Endothelial cell of umbilical vein (primary cell): ENCODE results near the gene BTG2. TPM values are rescaled to one million over a fixed set of nuclear protein-coding genes. Genes with fewer than 3 reads are reported as not detected.

Experiments
- BruUV-seq: library from RNA; stranded (reverse); fragments of 400-500 nt; replicated peaks from 2 replicates; lab custom pipeline; 2021; lab: Mats Ljungman, UMichigan
- CTCF ChIA-PET: fragments of 300-600, 350-600 bp; sonication (Branson Sonifier 250); formaldehyde crosslinking; loops from one replicate; lab custom pipeline; 2021; ENCODE audit warnings: antibody characterized with exemption, inconsistent platforms; lab: Charles Lee
- POLR2A ChIA-PET: fragments of 300-600, 350-600 bp; sonication (Branson Sonifier 250); formaldehyde crosslinking; loops from one replicate; lab custom pipeline; 2021; ENCODE audit warnings: antibody characterized with exemption, inconsistent platforms; lab: Charles Lee
- DNase-seq: peaks from one replicate; pipeline ENCODE4 v3.0.0-alpha.2; 2011; ENCODE audit warnings: low read depth, low spot score
- FAIRE-seq: peaks from 2 replicates; lab custom pipeline; 2011; peaks lifted over from hg19 to GRCh38; lab: Jason Lieb, UNC
- H2AFZ ChIP-seq: 2 replicates; pipeline ENCODE4 v1.6.0; 2012; ENCODE audit warnings: low read depth, low read length, control low read depth, inconsistent platforms
- H3K27ac ChIP-seq: 2 replicates; pipeline ENCODE4 v1.5.1; 2011; ENCODE audit warnings: low read depth, mild to moderate bottlenecking, control low read depth, low read length, moderate library complexity; ENCODE audit not compliant: insufficient read depth
- H3K27me3 ChIP-seq, 2 experiments: 2 replicates each; pipeline versions ENCODE4 v1.6.0 to v1.6.1; 2011; ENCODE audit warnings: low read length in 2 of 2, mixed read lengths in 1 of 2; ENCODE audit not compliant: control insufficient read depth in 2 of 2, insufficient read depth in 2 of 2
- H3K36me3 ChIP-seq, 2 experiments: 2 replicates in 1 of 2; 3 replicates in 1 of 2; pipeline ENCODE4 v1.5.1; 2011; ENCODE audit warnings: low read length in 2 of 2, mild to moderate bottlenecking in 1 of 2, moderate library complexity in 1 of 2; ENCODE audit not compliant: control insufficient read depth in 2 of 2, insufficient read depth in 2 of 2; ENCODE audit errors: extremely low read depth in 1 of 2
- H3K4me1 ChIP-seq: 3 replicates; pipeline ENCODE4 v1.5.1; 2011; ENCODE audit warnings: mild to moderate bottlenecking, low read length; ENCODE audit not compliant: control insufficient read depth, insufficient read depth; ENCODE audit errors: extremely low read depth
- H3K4me2 ChIP-seq: 2 replicates; pipeline ENCODE4 v1.6.1; 2011; ENCODE audit warnings: low read length, control low read depth, mixed read lengths; ENCODE audit not compliant: insufficient read depth
- H3K4me3 ChIP-seq, 3 experiments: fragments of 200-600 bp in 1 of 3; sonication (generic), shearing (Covaris generic) in 1 of 3; replicated peaks in 1 of 3; 2 replicates each; pipeline ENCODE4 v1.5.1; 2011 to 2016; ENCODE audit warnings: control low read depth in 3 of 3, low read length in 3 of 3, mild to moderate bottlenecking in 2 of 3, inconsistent platforms in 1 of 3, low read depth in 1 of 3, moderate library complexity in 1 of 3; ENCODE audit not compliant: insufficient read depth in 1 of 3
- H3K79me2 ChIP-seq: 2 replicates; pipeline ENCODE4 v1.6.0; 2012; ENCODE audit warnings: low read length, inconsistent platforms; ENCODE audit not compliant: control insufficient read depth, insufficient read depth
- H3K9ac ChIP-seq: replicated peaks from 2 replicates; pipeline ENCODE3; 2011; ENCODE audit warnings: low read length, control low read depth; ENCODE audit not compliant: insufficient read depth; ENCODE audit errors: extremely low read depth
- H3K9me1 ChIP-seq: replicated peaks from 3 replicates; pipeline ENCODE4 v1.6.0; 2011; ENCODE audit warnings: mild to moderate bottlenecking, low read length; ENCODE audit not compliant: control insufficient read depth, insufficient read depth; ENCODE audit errors: extremely low read depth
- H3K9me3 ChIP-seq: replicated peaks from 2 replicates; pipeline ENCODE4 v1.5.1; 2012; ENCODE audit warnings: low read length, inconsistent platforms; ENCODE audit not compliant: control insufficient read depth, insufficient read depth
- H4K20me1 ChIP-seq: replicated peaks from 2 replicates; pipeline ENCODE3; 2011; ENCODE audit warnings: mild to moderate bottlenecking, low read length; ENCODE audit not compliant: control insufficient read depth, insufficient read depth; ENCODE audit errors: extremely low read depth
- EZH2 ChIP-seq: IDR thresholded peaks from 2 replicates; pipeline ENCODE4 v1.6.1; 2012; ENCODE audit warnings: borderline replicate concordance, low read depth, mild to moderate bottlenecking, moderate library complexity, low read length, inconsistent platforms; ENCODE audit not compliant: severe bottlenecking
- FOS ChIP-seq: IDR thresholded peaks from 2 replicates; pipeline ENCODE4 v1.6.1; 2011; ENCODE audit warnings: mild to moderate bottlenecking, low read length, moderate library complexity, borderline replicate concordance; ENCODE audit not compliant: insufficient read depth
- GATA2 ChIP-seq: IDR thresholded peaks from 2 replicates; pipeline ENCODE4 v1.7.0; 2011; ENCODE audit warnings: low read depth, mild to moderate bottlenecking, moderate library complexity, mixed read lengths, low read length; ENCODE audit not compliant: insufficient read length, insufficient read depth
- JUN ChIP-seq: IDR thresholded peaks from 2 replicates; pipeline ENCODE4 v1.6.1; 2011; ENCODE audit warnings: borderline replicate concordance, low read depth; ENCODE audit not compliant: insufficient read length, insufficient read depth
- MAX ChIP-seq: IDR thresholded peaks from 2 replicates; pipeline ENCODE4 v1.6.1; 2011; ENCODE audit not compliant: insufficient read depth, insufficient read length
- MYC ChIP-seq: IDR thresholded peaks from one replicate; pipeline ENCODE4 v1.6.1; 2011; ENCODE audit warnings: mild to moderate bottlenecking, low read depth, low read length
- POLR2A ChIP-seq: IDR thresholded peaks from 2 replicates; pipeline ENCODE4 v1.6.1; 2012; ENCODE audit warnings: low read depth, mild to moderate bottlenecking, control low read depth, low read length
- POLR2AphosphoS5 ChIP-seq: IDR thresholded peaks from 2 replicates; pipeline ENCODE4 v1.6.1; 2012; ENCODE audit warnings: low read depth, mild to moderate bottlenecking, control low read depth, low read length, moderate library complexity; ENCODE audit not compliant: insufficient read depth
- dilution Hi-C: fragments of 300-500 bp; cut with MboI; formaldehyde crosslinking; loops from one replicate; pipeline ENCODE4 v1.15.0; 2019; ENCODE audit warnings: low sequenced_read_pairs; ENCODE audit not compliant: extremely low pct_ligation_motif_present
- intact Hi-C: fragments of 100-400 bp; cut with micrococcal nuclease; formaldehyde crosslinking; loops from one replicate; pipeline ENCODE4 v1.10.0; 2022
- polyA plus RNA-seq, 4 experiments: library from polyadenylated mRNA; depleted of rRNA in 3 of 4; stranded (reverse) in 3 of 4; unstranded in 1 of 4; fragments of >200 nt; gene quantifications; 2 replicates each; pipeline versions ENCODE4 v1.2.1 to v1.2.3, GENCODE V29; 2011 to 2012; ENCODE audit warnings: missing spikeins in 1 of 4
- total RNA-seq: library from RNA; stranded (reverse); gene quantifications from 2 replicates; pipeline ENCODE4 v1.2.3, GENCODE V29; 2021
- TF ChIP-seq, protein P1 (sequence below), 2 donors: IDR thresholded peaks; 1 replicate in 1 of 2; 2 replicates in 1 of 2; pipeline ENCODE4 v1.5.1; 2011; ENCODE audit warnings: low read length in 2 of 2, mild to moderate bottlenecking in 2 of 2, moderate library complexity in 2 of 2, control low read depth in 1 of 2, inconsistent platforms in 1 of 2, low read depth in 1 of 2; ENCODE audit not compliant: insufficient read depth in 1 of 2; ENCODE audit errors: extremely low read depth in 1 of 2

Gene BTG2
- total and polyA plus RNA-seq, 2 donors (not counting 3 experiments of a cell fraction or from before 2014, with no cell fraction given) = 35.6 to 50.1 TPM

GRCh38 chr1:203325026-203325417 lies 19.7 kb downstream of the BTG2 start:
- TF ChIP-seq GATA2 (no peak), MYC (no peak), EZH2 (no peak), JUN (no peak), POLR2A (no peak), FOS (no peak), MAX (no peak), POLR2AphosphoS5 (no peak)
- TF ChIP-seq, protein P1, sequence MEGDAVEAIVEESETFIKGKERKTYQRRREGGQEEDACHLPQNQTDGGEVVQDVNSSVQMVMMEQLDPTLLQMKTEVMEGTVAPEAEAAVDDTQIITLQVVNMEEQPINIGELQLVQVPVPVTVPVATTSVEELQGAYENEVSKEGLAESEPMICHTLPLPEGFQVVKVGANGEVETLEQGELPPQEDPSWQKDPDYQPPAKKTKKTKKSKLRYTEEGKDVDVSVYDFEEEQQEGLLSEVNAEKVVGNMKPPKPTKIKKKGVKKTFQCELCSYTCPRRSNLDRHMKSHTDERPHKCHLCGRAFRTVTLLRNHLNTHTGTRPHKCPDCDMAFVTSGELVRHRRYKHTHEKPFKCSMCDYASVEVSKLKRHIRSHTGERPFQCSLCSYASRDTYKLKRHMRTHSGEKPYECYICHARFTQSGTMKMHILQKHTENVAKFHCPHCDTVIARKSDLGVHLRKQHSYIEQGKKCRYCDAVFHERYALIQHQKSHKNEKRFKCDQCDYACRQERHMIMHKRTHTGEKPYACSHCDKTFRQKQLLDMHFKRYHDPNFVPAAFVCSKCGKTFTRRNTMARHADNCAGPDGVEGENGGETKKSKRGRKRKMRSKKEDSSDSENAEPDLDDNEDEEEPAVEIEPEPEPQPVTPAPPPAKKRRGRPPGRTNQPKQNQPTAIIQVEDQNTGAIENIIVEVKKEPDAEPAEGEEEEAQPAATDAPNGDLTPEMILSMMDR (IDR thresholded peaks at IDR 0.05; ENCODE audit: extremely low read depth in 1 of 2, insufficient read depth in 1 of 2, low read depth in 1 of 2, low read length in 2 of 2) = no peak
- H3K4me2 ChIP-seq = no peak overlapping the region
- BruUV-seq = no TSS peak
- dilution Hi-C loops = no loop called here
- H3K9me3 ChIP-seq = no peaks in the 10 kb centered on the region
- intact Hi-C loops = loop anchor here (10.0 kb wide), 1 partner anchor 290 kb away; no protein-coding TSS in a partner anchor
- CTCF ChIA-PET = interaction anchor here (1.0 to 30.6 kb wide), 7 partner anchors 9 to 52 kb away, joined by 3 to 1014 read pairs (median 8); no protein-coding TSS in a partner anchor
- FAIRE-seq = no peak
- H3K79me2 ChIP-seq = no peaks in the 10 kb centered on the region
- peaks cover 31% of the 10 kb centered on the region for H3K4me1 ChIP-seq
- H3K4me3 ChIP-seq = no peak overlapping the region
- no peak overlapping the region for H2AFZ ChIP-seq
- no peaks in the 10 kb centered on the region for H4K20me1 ChIP-seq
- H3K27me3 ChIP-seq = peaks cover 5 to 23% of the 10 kb centered on the region in 2 experiments
- H3K9me1 ChIP-seq = no peaks in the 10 kb centered on the region
- no peaks in the 10 kb centered on the region for H3K36me3 ChIP-seq
- POLR2A ChIA-PET = interaction anchor here (0.7 to 8.6 kb wide), 2 partner anchors 18 to 40 kb away, joined by 9 to 115 read pairs; partner anchors contain the start of gene BTG2
- no peak overlapping the region for H3K27ac ChIP-seq
- no peak overlapping the region for H3K9ac ChIP-seq
- no peak for DNase-seq
